ENCODE data around the gene PEAR1.

DNA sequence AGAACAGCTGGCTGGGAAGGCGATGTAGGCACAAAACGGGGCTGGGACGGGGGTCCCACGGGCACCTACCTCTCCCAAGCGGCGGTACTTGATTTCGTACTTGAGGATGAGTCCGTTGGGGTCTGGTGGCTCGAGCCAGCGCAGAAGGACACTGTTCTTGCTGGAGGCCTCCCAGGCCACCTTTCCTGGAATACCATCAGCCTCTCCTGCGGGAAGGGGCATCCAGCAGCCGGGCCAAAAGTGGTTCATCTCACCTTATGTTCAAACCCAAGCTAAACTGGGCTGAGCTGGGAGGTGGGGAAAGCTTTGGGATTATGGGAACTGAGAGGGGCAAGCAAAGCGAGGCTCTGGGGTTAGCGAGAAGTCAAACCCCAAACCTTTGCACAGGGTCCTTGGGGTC lies 48.9 kb upstream of the PEAR1 start:
- TF ChIP-seq TCF12 (IDR thresholded peaks at IDR 0.05) (no peak), CTCF (IDR thresholded peaks at IDR 0.05) (no peak), EZH2phosphoT487 (IDR thresholded peaks at IDR 0.05; ENCODE audit: borderline replicate concordance, low read depth) (no peak), EP300 (IDR thresholded peaks at IDR 0.05; ENCODE audit: borderline replicate concordance in 1 of 2, low read depth in 1 of 2, low read length in 1 of 2) (no peak), CHD2 (IDR thresholded peaks at IDR 0.05; ENCODE audit: low read length, partially characterized antibody) (no peak), MAX (IDR thresholded peaks at IDR 0.05; ENCODE audit: low read depth) (no peak), FOXM1 (IDR thresholded peaks at IDR 0.05; ENCODE audit: low read depth) (no peak), POLR2AphosphoS5 (IDR thresholded peaks at IDR 0.05; ENCODE audit: low read depth, low read length) (no peak), GABPA (IDR thresholded peaks at IDR 0.05; ENCODE audit: low read depth) (no peak), RAD21 (IDR thresholded peaks at IDR 0.05; ENCODE audit: low read length) (no peak)
